ENCODE data around the gene EMD. TPM values are rescaled to one million over a fixed set of nuclear protein-coding genes. Genes with fewer than 3 reads are reported as not detected.
A peak's percentile ranks its signal among the peaks of the same experiment; 100 is the strongest.

Gene EMD
- total and polyA plus RNA-seq, 2 donors (not counting 1 experiment from before 2014, with no cell fraction given): 81.7 to 132 TPM

- no peak overlapping the region for H3K9ac ChIP-seq (ENCODE audit: low read length)
- H3K9me3 ChIP-seq (ENCODE audit: control extremely low read depth in 1 of 3, control insufficient read depth in 2 of 3, insufficient read depth in 1 of 3, low read length in 2 of 3): no peaks in the 10 kb centered on the region
- H3K9me3 Mint-ChIP-seq (ENCODE audit: insufficient read depth): no peaks in the 10 kb centered on the region
- DNase-seq: no peak
- H3K27ac Mint-ChIP-seq: peak overlapping the region; percentile 20
- ChIA-PET CTCF (no interaction called here), POLR2A (interaction anchor here (0.5 to 0.6 kb wide), 2 partner anchors 100 to 308 kb away, joined by 4 read pairs; no protein-coding TSS in a partner anchor)
- peak overlapping the region; percentile 26 for H3K4me3 Mint-ChIP-seq
- peaks cover 30% of the 10 kb centered on the region for H4K20me1 ChIP-seq (ENCODE audit: control insufficient read depth, insufficient read depth, low read length, poor library complexity, severe bottlenecking)
- no peaks in the 10 kb centered on the region for H3K27me3 ChIP-seq (replicated peaks in 1 of 4; ENCODE audit: control extremely low read depth in 1 of 4, control insufficient read depth in 3 of 4, insufficient read depth in 4 of 4, low read length in 3 of 4)
- peaks cover 0 to 24% of the 10 kb centered on the region in 2 experiments for H3K36me3 ChIP-seq (replicated peaks in 1 of 2; ENCODE audit: control extremely low read depth in 1 of 2, control insufficient read depth in 1 of 2, extremely low read depth in 1 of 2, insufficient read depth in 2 of 2, low read length in 1 of 2)
- no peaks in the 10 kb centered on the region for H3K79me2 ChIP-seq (ENCODE audit: control insufficient read depth, insufficient read depth, low read length)
- H3K4me3 ChIP-seq (ENCODE audit: control extremely low read depth in 1 of 5, extremely low read depth in 1 of 5, insufficient read depth in 1 of 5, low read depth in 2 of 5, low read length in 4 of 5): no peak overlapping the region
- no peak overlapping the region for H3K4me2 ChIP-seq (replicated peaks; ENCODE audit: low read depth, low read length, poor library complexity, severe bottlenecking)
- no peak for ATAC-seq (ENCODE audit: low read depth)
- intact Hi-C loops (cut with micrococcal nuclease): no loop called here
- no peaks in the 10 kb centered on the region for H3K27me3 Mint-ChIP-seq
- 73% methylated on average over 2 of the region's 6 CpGs for WGBS (ENCODE audit: insufficient coverage)
- peaks cover 17% of the 10 kb centered on the region for H3K4me1 Mint-ChIP-seq
- H3K27ac ChIP-seq (ENCODE audit: low read length in 2 of 2): no peak overlapping the region
- TF ChIP-seq EZH2 (IDR thresholded peaks at IDR 0.05; ENCODE audit: borderline replicate concordance, insufficient read depth, low read depth, low read length, poor library complexity, severe bottlenecking): no peak
- TF ChIP-seq CTCF (IDR thresholded peaks at IDR 0.05): no peak
- peaks cover 12 to 20% of the 10 kb centered on the region in 2 donors for H3K4me1 ChIP-seq (ENCODE audit: control insufficient read depth in 2 of 2, insufficient read depth in 2 of 2, low read length in 2 of 2)
- H2AFZ ChIP-seq (ENCODE audit: insufficient read depth, low read depth, low read length, poor library complexity, severe bottlenecking): no peak overlapping the region
These were observed 22.1 kb downstream of the EMD start for GRCh38 chrX:154401045-154401799.

GRCh38 chrX:154401918-154402621, 23.0 kb downstream of the EMD start:
- no peak overlapping the region for H3K27ac ChIP-seq (ENCODE audit: low read length in 2 of 2)
- ChIA-PET POLR2A (interaction anchor here (0.6 kb wide), 1 partner anchor 99 kb away, joined by 4 read pairs; no protein-coding TSS in a partner anchor), CTCF (no interaction called here)
- peaks cover 12 to 16% of the 10 kb centered on the region in 2 donors for H3K4me1 ChIP-seq (ENCODE audit: control insufficient read depth in 2 of 2, insufficient read depth in 2 of 2, low read length in 2 of 2)
- peaks cover 0 to 24% of the 10 kb centered on the region in 2 experiments for H3K36me3 ChIP-seq (replicated peaks in 1 of 2; ENCODE audit: control extremely low read depth in 1 of 2, control insufficient read depth in 1 of 2, extremely low read depth in 1 of 2, insufficient read depth in 2 of 2, low read length in 1 of 2)
- ATAC-seq (ENCODE audit: low read depth) (no peak), DNase-seq (no peak)
- H3K9me3 ChIP-seq (ENCODE audit: control extremely low read depth in 1 of 3, control insufficient read depth in 2 of 3, insufficient read depth in 1 of 3, low read length in 2 of 3): no peaks in the 10 kb centered on the region
- H3K27me3 ChIP-seq (replicated peaks in 1 of 4; ENCODE audit: control extremely low read depth in 1 of 4, control insufficient read depth in 3 of 4, insufficient read depth in 4 of 4, low read length in 3 of 4): no peaks in the 10 kb centered on the region
- H3K4me2 ChIP-seq (replicated peaks; ENCODE audit: low read depth, low read length, poor library complexity, severe bottlenecking): no peak overlapping the region
- Mint-ChIP-seq H3K9me3 (ENCODE audit: insufficient read depth) (no peaks in the 10 kb centered on the region), H3K4me1 (peaks cover 15% of the 10 kb centered on the region), H3K27ac (no peak overlapping the region), H3K27me3 (no peaks in the 10 kb centered on the region), H3K4me3 (no peak overlapping the region)
- H2AFZ ChIP-seq (ENCODE audit: insufficient read depth, low read depth, low read length, poor library complexity, severe bottlenecking): no peak overlapping the region
- H4K20me1 ChIP-seq (ENCODE audit: control insufficient read depth, insufficient read depth, low read length, poor library complexity, severe bottlenecking): peaks cover 30% of the 10 kb centered on the region
- no CpG with 5 or more reads among the region's 6 CpGs for WGBS (ENCODE audit: insufficient coverage)
- no peaks in the 10 kb centered on the region for H3K79me2 ChIP-seq (ENCODE audit: control insufficient read depth, insufficient read depth, low read length)
- H3K9ac ChIP-seq (ENCODE audit: low read length): no peak overlapping the region
- no peak for TF ChIP-seq EZH2 (IDR thresholded peaks at IDR 0.05; ENCODE audit: borderline replicate concordance, insufficient read depth, low read depth, low read length, poor library complexity, severe bottlenecking)
- no peak for TF ChIP-seq CTCF (IDR thresholded peaks at IDR 0.05)
- intact Hi-C loops (cut with micrococcal nuclease): no loop called here
- H3K4me3 ChIP-seq (ENCODE audit: control extremely low read depth in 1 of 5, extremely low read depth in 1 of 5, insufficient read depth in 1 of 5, low read depth in 2 of 5, low read length in 4 of 5): no peak overlapping the region

Data from B cell (primary cell).